T-cell (primary cell): ENCODE results near the gene FHL1. TPM values are rescaled to one million over a fixed set of nuclear protein-coding genes. Genes with fewer than 3 reads are reported as not detected.

Experiments
- ATAC-seq, 4 experiments: fragments of 200-7000 bp in 3 of 4; fragments of 150-1000 bp in 1 of 4; cut with Tn5 transposase; replicated peaks in 1 of 4; 1 replicate in 3 of 4; 2 replicates in 1 of 4; pipeline ENCODE4 v1.10.0; 2021; ENCODE audit warnings: moderate library complexity in 3 of 4, mild to moderate bottlenecking in 2 of 4, moderate number of reproducible peaks in 1 of 4
- CTCF ChIA-PET, 2 donors: fragments of 300-600 bp; sonication (Branson Sonifier 250); formaldehyde crosslinking; loops; one replicate each; lab custom pipeline; 2022; ENCODE audit warnings: antibody characterized with exemption in 2 of 2; lab: Charles Lee
- POLR2A ChIA-PET, 2 donors: fragments of 300-600 bp; sonication (Branson Sonifier 250); formaldehyde crosslinking; loops; one replicate each; lab custom pipeline; 2022; ENCODE audit warnings: antibody characterized with exemption in 2 of 2; lab: Charles Lee
- DNase-seq, 35 experiments: peaks; one replicate each; pipeline versions ENCODE4 v3.0.0 to v3.0.0-alpha.2; 2013 to 2023
- H3K27ac ChIP-seq: one replicate; pipeline ENCODE4 v1.5.1; 2013; ENCODE audit warnings: low read length
- H3K27me3 ChIP-seq, 2 experiments: replicated peaks in 1 of 2; 1 replicate in 1 of 2; 2 replicates in 1 of 2; pipeline versions ENCODE4 v1.6.1 to v1.7.0; 2013; ENCODE audit warnings: low read length in 1 of 2, mixed read lengths in 1 of 2; ENCODE audit not compliant: control insufficient read depth in 2 of 2, insufficient read depth in 2 of 2; ENCODE audit errors: extremely low read depth in 1 of 2
- H3K36me3 ChIP-seq, 2 donors: 1 replicate in 1 of 2; 2 replicates in 1 of 2; pipeline versions ENCODE4 v1.6.1 to v1.7.0; 2013; ENCODE audit warnings: low read length in 1 of 2; ENCODE audit not compliant: control insufficient read depth in 2 of 2, insufficient read depth in 1 of 2; ENCODE audit errors: extremely low read depth in 1 of 2
- H3K4me1 ChIP-seq, 2 experiments: 1 replicate in 1 of 2; 2 replicates in 1 of 2; pipeline versions ENCODE4 v1.6.1 to v1.7.0; 2013; ENCODE audit warnings: low read length in 2 of 2, mixed read lengths in 1 of 2; ENCODE audit not compliant: insufficient read depth in 2 of 2, control insufficient read depth in 1 of 2; ENCODE audit errors: extremely low read depth in 1 of 2
- H3K4me3 ChIP-seq, 2 donors: 1 replicate in 1 of 2; 2 replicates in 1 of 2; pipeline versions ENCODE4 v1.5.1 to v1.7.0; 2013; ENCODE audit warnings: mild to moderate bottlenecking in 2 of 2, low read length in 1 of 2, moderate library complexity in 1 of 2; ENCODE audit not compliant: control insufficient read depth in 1 of 2; ENCODE audit errors: extremely low read depth in 1 of 2
- H3K9me3 ChIP-seq: 2 replicates; pipeline ENCODE4 v1.7.0; 2013
- H3K27ac Mint-ChIP-seq, 2 donors: one replicate each; pipeline ENCODE4 v1.8.0; 2020 to 2021; ENCODE audit warnings: mild to moderate bottlenecking in 2 of 2, mixed read lengths in 2 of 2
- H3K27me3 Mint-ChIP-seq, 2 donors: one replicate each; pipeline ENCODE4 v1.8.0; 2021 to 2022; ENCODE audit warnings: mixed read lengths in 2 of 2
- H3K36me3 Mint-ChIP-seq: one replicate; pipeline ENCODE4 v1.8.0; 2021; ENCODE audit warnings: mixed read lengths
- H3K4me1 Mint-ChIP-seq, 3 donors: one replicate each; pipeline ENCODE4 v1.8.0; 2020 to 2022; ENCODE audit warnings: mixed read lengths in 3 of 3, mild to moderate bottlenecking in 1 of 3
- H3K4me3 Mint-ChIP-seq, 3 donors: one replicate each; pipeline ENCODE4 v1.8.0; 2020 to 2022; ENCODE audit warnings: mild to moderate bottlenecking in 3 of 3, mixed read lengths in 3 of 3, moderate library complexity in 3 of 3
- H3K9me3 Mint-ChIP-seq, 3 donors: one replicate each; pipeline ENCODE4 v1.8.0; 2020 to 2022; ENCODE audit warnings: mixed read lengths in 3 of 3
- WGBS: methylation state at CpG from one replicate; pipeline ENCODE4 v1.1.5; 2013; ENCODE audit warnings: missing lambda C conversion rate; ENCODE audit not compliant: insufficient coverage; 5-methylcytosine and 5-hydroxymethylcytosine counted together
- total RNA-seq, 35 experiments: library from RNA in 6 of 35; stranded (reverse) in 6 of 35; fragments of 120-200 nt in 1 of 35; gene quantifications; one replicate each; pipeline versions ENCODE4 v1.2.1 to v1.2.4 and lab custom pipeline; 2013 to 2026

The FHL1 gene
- total RNA-seq, 5 donors from 2014 or later (not counting 1 experiment from before 2014, with no cell fraction given), result 14.1 to 32.8 (median 26.0) TPM

DNA sequence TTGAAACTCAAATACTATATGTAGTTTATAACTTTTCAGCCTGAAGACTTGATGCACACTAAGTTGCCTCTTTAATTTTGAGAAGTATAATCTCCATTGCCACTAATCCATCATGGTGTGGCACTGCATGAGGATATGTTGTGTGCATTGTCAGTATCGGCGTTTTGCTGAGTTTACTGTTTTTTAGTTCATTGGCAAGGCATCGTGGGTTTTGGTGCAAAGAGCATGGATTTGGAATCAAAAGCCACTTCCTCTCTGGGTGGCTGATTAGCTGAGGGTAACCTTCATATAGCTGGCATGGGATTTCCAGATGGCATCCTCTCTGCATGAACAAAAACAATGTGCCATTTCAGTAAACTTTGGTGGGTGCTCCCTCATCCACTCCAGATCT is 38.7 kb downstream of the FHL1 start:
- DNase-seq (no peak), ATAC-seq (no peak)
- no peak overlapping the region for H3K27ac ChIP-seq
- H3K27ac Mint-ChIP-seq, result no peak overlapping the region
- POLR2A ChIA-PET, result no interaction called here
- H3K9me3 Mint-ChIP-seq, result no peaks in the 10 kb centered on the region
- H3K4me3 ChIP-seq, result no peak overlapping the region
- peaks cover 3% of the 10 kb centered on the region for H3K36me3 Mint-ChIP-seq
- peaks cover 0 to 6% (median under 1%) of the 10 kb centered on the region in 3 donors for H3K4me1 Mint-ChIP-seq
- no peaks in the 10 kb centered on the region for H3K27me3 ChIP-seq
- H3K36me3 ChIP-seq, result no peaks in the 10 kb centered on the region
- H3K4me3 Mint-ChIP-seq, result no peak overlapping the region
- H3K27me3 Mint-ChIP-seq, result no peaks in the 10 kb centered on the region
- no peaks in the 10 kb centered on the region for H3K9me3 ChIP-seq
- CTCF ChIA-PET, result interaction anchor here in 1 of 2 donors (0.7 kb wide), 1 partner anchor 1090 kb away, joined by 4 read pairs; no protein-coding TSS in a partner anchor
- no CpG with 5 or more reads among the region's 3 CpGs for WGBS
- peaks cover 0 to under 1% of the 10 kb centered on the region in 2 experiments for H3K4me1 ChIP-seq

DNA sequence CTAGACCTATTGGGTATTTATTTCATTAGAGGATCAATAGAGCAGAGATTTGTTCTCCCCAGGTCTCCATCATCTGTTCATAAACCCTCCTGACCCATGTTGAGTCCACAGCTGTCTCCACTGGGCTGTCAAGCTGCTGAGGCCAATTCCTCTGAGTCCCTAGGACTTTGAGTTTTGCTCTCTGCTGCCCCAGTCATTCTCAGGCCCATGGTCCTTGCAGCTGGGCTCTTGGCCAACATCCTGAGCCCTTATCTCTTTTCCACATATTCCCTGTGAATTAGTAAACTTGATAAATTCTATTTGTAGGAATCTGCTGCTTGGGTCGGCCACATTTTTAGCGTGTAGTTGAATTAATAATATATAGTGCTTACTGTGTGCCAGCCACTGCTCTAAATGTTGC is 41.9 kb downstream of the FHL1 start:
- no peaks in the 10 kb centered on the region for H3K36me3 ChIP-seq
- H3K27me3 ChIP-seq, result no peaks in the 10 kb centered on the region
- Mint-ChIP-seq H3K27ac (no peak overlapping the region), H3K4me1 (peaks cover 27 to 38% (median 29%) of the 10 kb centered on the region in 3 donors), H3K9me3 (no peaks in the 10 kb centered on the region), H3K36me3 (peaks cover 6% of the 10 kb centered on the region), H3K27me3 (peaks cover 0 to 6% of the 10 kb centered on the region in 2 donors), H3K4me3 (no peak overlapping the region)
- ChIA-PET POLR2A (no interaction called here), CTCF (no interaction called here)
- ATAC-seq, result no peak
- DNase-seq, result no peak
- H3K4me3 ChIP-seq, result no peak overlapping the region
- no peak overlapping the region for H3K27ac ChIP-seq
- H3K4me1 ChIP-seq, result peaks cover 9 to 13% of the 10 kb centered on the region in 2 experiments
- WGBS, result no CpG with 5 or more reads among the region's 2 CpGs
- H3K9me3 ChIP-seq, result no peaks in the 10 kb centered on the region

DNA sequence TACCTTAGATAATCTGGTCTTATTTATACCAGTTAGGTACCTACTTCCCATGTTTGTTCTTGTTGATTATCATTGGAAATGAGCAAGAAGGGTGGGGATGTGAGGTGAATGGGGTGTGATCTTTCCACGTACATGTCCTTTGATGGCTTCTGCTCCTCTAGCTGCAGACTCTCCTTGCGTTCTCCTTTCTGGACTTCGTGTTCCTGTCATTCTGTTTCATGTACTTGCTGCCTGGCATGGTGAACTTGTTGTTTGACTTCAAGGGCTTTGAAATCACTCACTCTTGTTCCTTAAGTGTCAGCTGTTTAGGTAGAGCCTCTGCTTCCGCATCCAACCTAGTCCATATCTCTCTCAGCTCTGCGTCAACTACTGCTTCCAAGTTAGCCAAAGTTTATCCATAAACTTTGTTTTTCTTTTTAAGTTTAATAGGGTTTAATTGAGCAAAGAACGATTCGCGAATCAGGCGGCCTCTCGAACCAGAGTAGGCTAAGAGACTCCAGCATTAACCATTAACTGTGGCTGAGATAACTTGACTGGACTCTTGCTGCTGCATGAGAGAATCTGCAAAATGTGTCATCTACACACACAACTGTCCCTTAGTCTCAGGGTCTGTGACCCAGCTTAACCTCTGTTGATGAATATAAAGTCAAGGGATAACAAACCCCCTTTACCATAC is 42.8 kb downstream of the FHL1 start:
- Histone ChIP-seq H3K4me1 (peaks cover 9 to 13% of the 10 kb centered on the region in 2 experiments), H3K36me3 (no peaks in the 10 kb centered on the region), H3K9me3 (no peaks in the 10 kb centered on the region), H3K4me3 (no peak overlapping the region), H3K27ac (no peak overlapping the region), H3K27me3 (no peaks in the 10 kb centered on the region)
- ChIA-PET CTCF (interaction anchor here in 1 of 2 donors (0.6 to 1.0 kb wide), 2 partner anchors 162 to 205 kb away, joined by 3 read pairs; partner anchors contain the start of gene SLC9A6), POLR2A (interaction anchor here in 1 of 2 donors (0.7 kb wide), 1 partner anchor 12 kb away, joined by 3 read pairs; no protein-coding TSS in a partner anchor)
- ATAC-seq, result no peak
- no peak for DNase-seq
- no peak overlapping the region for H3K4me3 Mint-ChIP-seq
- H3K27ac Mint-ChIP-seq, result no peak overlapping the region
- H3K4me1 Mint-ChIP-seq, result peaks cover 28 to 39% (median 29%) of the 10 kb centered on the region in 3 donors
- peaks cover 0 to 7% of the 10 kb centered on the region in 2 donors for H3K27me3 Mint-ChIP-seq
- 79% methylated on average over 2 of the region's 10 CpGs for WGBS
- H3K9me3 Mint-ChIP-seq, result no peaks in the 10 kb centered on the region
- H3K36me3 Mint-ChIP-seq, result peaks cover 6% of the 10 kb centered on the region

DNA sequence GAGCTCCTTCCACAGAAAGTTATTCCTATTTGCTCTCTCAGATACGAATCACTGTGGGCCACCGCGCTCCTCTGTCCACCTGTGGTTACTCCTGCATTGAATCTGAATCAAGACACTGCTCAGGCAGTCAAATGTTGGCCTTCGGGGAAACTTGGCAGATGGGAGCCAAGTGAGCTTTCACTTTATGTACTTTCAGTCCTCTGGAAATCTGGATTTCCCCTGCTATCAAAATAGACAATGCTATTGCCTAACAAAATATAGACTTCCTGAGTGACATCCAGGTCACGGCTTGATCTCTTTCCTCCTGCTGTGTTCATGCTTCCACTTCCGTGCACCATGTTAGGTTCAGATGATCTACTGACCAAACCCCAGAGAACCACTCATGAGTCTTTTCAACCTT is 43.8 kb downstream of the FHL1 start:
- peaks cover 0 to 7% of the 10 kb centered on the region in 2 donors for H3K27me3 Mint-ChIP-seq
- H3K36me3 ChIP-seq, result no peaks in the 10 kb centered on the region
- WGBS, result no CpG with 5 or more reads among the region's 6 CpGs
- no peaks in the 10 kb centered on the region for H3K9me3 ChIP-seq
- ATAC-seq (no peak), DNase-seq (no peak)
- ChIA-PET POLR2A (interaction anchor here in 1 of 2 donors (0.6 kb wide), 1 partner anchor 181 kb away, joined by 8 read pairs; no protein-coding TSS in a partner anchor), CTCF (interaction anchor here in 1 of 2 donors (0.6 kb wide), 1 partner anchor 206 kb away, joined by 3 read pairs; the partner anchor contains the start of gene SLC9A6)
- no peak overlapping the region for H3K27ac ChIP-seq
- H3K9me3 Mint-ChIP-seq, result no peaks in the 10 kb centered on the region
- peaks cover 9 to 13% of the 10 kb centered on the region in 2 experiments for H3K4me1 ChIP-seq
- peaks cover 6% of the 10 kb centered on the region for H3K36me3 Mint-ChIP-seq
- no peaks in the 10 kb centered on the region for H3K27me3 ChIP-seq
- peaks cover 29 to 45% (median 34%) of the 10 kb centered on the region in 3 donors for H3K4me1 Mint-ChIP-seq
- no peak overlapping the region for H3K4me3 ChIP-seq
- no peak overlapping the region for H3K4me3 Mint-ChIP-seq
- peak overlapping the region; percentile 45 to 66 for H3K27ac Mint-ChIP-seq

DNA sequence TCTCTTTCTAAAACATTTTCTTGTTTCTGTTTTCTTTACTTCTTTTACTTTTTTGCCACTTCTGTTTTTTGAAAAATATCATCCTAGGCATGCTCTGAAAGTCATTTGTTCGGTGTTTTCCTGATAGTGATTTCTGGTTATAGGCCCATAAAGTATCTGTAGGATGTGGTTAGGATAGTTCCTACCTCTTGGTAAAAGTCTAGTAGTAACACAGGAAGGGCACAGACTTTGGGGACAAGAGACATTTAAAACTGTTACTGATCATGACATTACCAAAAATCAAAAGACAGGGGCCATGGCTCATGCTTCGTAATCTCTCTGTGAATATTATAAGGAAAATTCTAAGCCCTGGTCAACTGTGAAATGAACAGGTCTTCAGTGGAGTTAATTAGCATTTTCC is 44.8 kb downstream of the FHL1 start:
- Histone ChIP-seq H3K4me3 (no peak overlapping the region), H3K4me1 (peaks cover 9 to 13% of the 10 kb centered on the region in 2 experiments), H3K27me3 (no peaks in the 10 kb centered on the region), H3K27ac (peak overlapping the region; percentile 1), H3K9me3 (no peaks in the 10 kb centered on the region), H3K36me3 (no peaks in the 10 kb centered on the region)
- POLR2A ChIA-PET, result no interaction called here
- H3K4me1 Mint-ChIP-seq, result peaks cover 29 to 48% (median 37%) of the 10 kb centered on the region in 3 donors
- ATAC-seq, result peak in 2 of 4 experiments; percentile 58 to 74
- H3K36me3 Mint-ChIP-seq, result peaks cover 6% of the 10 kb centered on the region
- H3K27me3 Mint-ChIP-seq, result peaks cover 0 to 7% of the 10 kb centered on the region in 2 donors
- CTCF ChIA-PET, result no interaction called here
- peak overlapping the region in 1 of 3 donors; percentile 57 for H3K4me3 Mint-ChIP-seq
- no peaks in the 10 kb centered on the region for H3K9me3 Mint-ChIP-seq
- peak overlapping the region; percentile 52 to 81 for H3K27ac Mint-ChIP-seq
- WGBS, result no CpG with 5 or more reads among the region's 2 CpGs
- no peak for DNase-seq

DNA sequence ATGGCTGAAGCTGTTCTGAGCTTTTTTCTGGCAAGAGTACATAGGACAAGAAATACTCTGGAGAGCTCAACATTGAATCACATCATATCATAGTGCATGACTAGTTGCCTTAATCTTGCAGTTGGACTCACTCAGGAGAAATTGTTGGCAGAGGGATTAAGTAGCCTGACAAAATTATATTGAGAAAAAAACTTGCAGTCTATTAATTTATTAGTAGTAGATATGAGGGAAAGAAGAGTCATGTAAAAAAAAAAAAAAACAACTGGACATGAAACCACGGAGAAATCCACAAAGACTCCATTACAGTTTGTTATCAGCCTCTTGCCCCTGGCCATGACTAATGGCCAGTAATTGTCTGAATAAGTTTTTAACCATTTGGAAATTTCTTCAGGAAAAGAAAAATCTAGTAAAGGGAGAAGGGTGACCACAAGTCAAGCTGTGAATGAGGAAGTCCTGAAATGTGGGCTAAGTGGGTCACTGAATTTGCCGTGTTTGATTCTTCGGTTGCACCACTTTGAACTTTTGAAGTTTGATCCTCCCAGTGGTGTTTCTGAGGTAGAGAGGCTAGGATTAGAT is 45.6 kb downstream of the FHL1 start:
- ChIA-PET CTCF (no interaction called here), POLR2A (no interaction called here)
- peaks cover 6% of the 10 kb centered on the region for H3K36me3 Mint-ChIP-seq
- Histone ChIP-seq H3K27me3 (no peaks in the 10 kb centered on the region), H3K4me1 (peaks cover 9 to 13% of the 10 kb centered on the region in 2 experiments), H3K27ac (peak overlapping the region; percentile 1), H3K4me3 (no peak overlapping the region), H3K9me3 (no peaks in the 10 kb centered on the region), H3K36me3 (no peaks in the 10 kb centered on the region)
- peaks cover 29 to 48% (median 37%) of the 10 kb centered on the region in 3 donors for H3K4me1 Mint-ChIP-seq
- ATAC-seq, result no peak
- DNase-seq, result no peak
- H3K27ac Mint-ChIP-seq, result peak overlapping the region in 1 of 2 donors; percentile 81
- peak overlapping the region in 2 of 3 donors; percentile 54 to 57 for H3K4me3 Mint-ChIP-seq
- H3K27me3 Mint-ChIP-seq, result peaks cover 0 to 7% of the 10 kb centered on the region in 2 donors
- H3K9me3 Mint-ChIP-seq, result no peaks in the 10 kb centered on the region
- 0% methylated on average over 1 of the region's 3 CpGs for WGBS
